ENCODE data around the gene UBE2Z. TPM values are rescaled to one million over a fixed set of nuclear protein-coding genes. Genes with fewer than 3 reads are reported as not detected.

UBE2Z gene
- total and polyA plus RNA-seq, 2 of the 13 experiments (the other 11 are each of a cell fraction or from before 2014, with no cell fraction given) = 63.2 to 122 TPM

- TF ChIP-seq ZBTB40 (IDR thresholded peaks at IDR 0.05) = no peak
- TF ChIP-seq ZBTB40 (CRISPR knock-in tag; IDR thresholded peaks at IDR 0.05) = peak; percentile 36; the same call in 1 of the 2 replicates
- TF ChIP-seq ZNF17 (CRISPR knock-in tag; IDR thresholded peaks at IDR 0.05) = no peak
- TF ChIP-seq ZSCAN12 (CRISPR knock-in tag; IDR thresholded peaks at IDR 0.05) = no peak
- TF ChIP-seq, protein P1, sequence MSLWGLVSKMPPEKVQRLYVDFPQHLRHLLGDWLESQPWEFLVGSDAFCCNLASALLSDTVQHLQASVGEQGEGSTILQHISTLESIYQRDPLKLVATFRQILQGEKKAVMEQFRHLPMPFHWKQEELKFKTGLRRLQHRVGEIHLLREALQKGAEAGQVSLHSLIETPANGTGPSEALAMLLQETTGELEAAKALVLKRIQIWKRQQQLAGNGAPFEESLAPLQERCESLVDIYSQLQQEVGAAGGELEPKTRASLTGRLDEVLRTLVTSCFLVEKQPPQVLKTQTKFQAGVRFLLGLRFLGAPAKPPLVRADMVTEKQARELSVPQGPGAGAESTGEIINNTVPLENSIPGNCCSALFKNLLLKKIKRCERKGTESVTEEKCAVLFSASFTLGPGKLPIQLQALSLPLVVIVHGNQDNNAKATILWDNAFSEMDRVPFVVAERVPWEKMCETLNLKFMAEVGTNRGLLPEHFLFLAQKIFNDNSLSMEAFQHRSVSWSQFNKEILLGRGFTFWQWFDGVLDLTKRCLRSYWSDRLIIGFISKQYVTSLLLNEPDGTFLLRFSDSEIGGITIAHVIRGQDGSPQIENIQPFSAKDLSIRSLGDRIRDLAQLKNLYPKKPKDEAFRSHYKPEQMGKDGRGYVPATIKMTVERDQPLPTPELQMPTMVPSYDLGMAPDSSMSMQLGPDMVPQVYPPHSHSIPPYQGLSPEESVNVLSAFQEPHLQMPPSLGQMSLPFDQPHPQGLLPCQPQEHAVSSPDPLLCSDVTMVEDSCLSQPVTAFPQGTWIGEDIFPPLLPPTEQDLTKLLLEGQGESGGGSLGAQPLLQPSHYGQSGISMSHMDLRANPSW (CRISPR knock-in tag; IDR thresholded peaks at IDR 0.05; ENCODE audit: borderline replicate concordance) = no peak
- 0 out of 2 replicates have a peak, but pooled peaks have one; percentile 28 for TF ChIP-seq ZBTB34 (CRISPR knock-in tag; IDR thresholded peaks at IDR 0.05)
- no peak for TF ChIP-seq PPARG (CRISPR knock-in tag; conservative IDR thresholded peaks at IDR 0.05)
- TF ChIP-seq XRCC5 (optimal IDR thresholded peaks at IDR 0.05; ENCODE audit: low read length) = no peak
- no peak for TF ChIP-seq HOXA3 (CRISPR knock-in tag; IDR thresholded peaks at IDR 0.05)
- peak; percentile 45 for TF ChIP-seq TBX2 (CRISPR knock-in tag; IDR thresholded peaks at IDR 0.05; ENCODE audit: borderline replicate concordance)
- no peak for TF ChIP-seq ZNF282 (IDR thresholded peaks at IDR 0.05; ENCODE audit: partially characterized antibody)
- no peak for TF ChIP-seq SKI (IDR thresholded peaks at IDR 0.05; ENCODE audit: partially characterized antibody)
- TF ChIP-seq SNAPC2 (CRISPR knock-in tag; IDR thresholded peaks at IDR 0.05) = 0 out of 2 replicates have a peak, but pooled peaks have one; percentile 46
- no peak for TF ChIP-seq LBX2 (CRISPR knock-in tag; IDR thresholded peaks at IDR 0.05; ENCODE audit: borderline replicate concordance)
- TF ChIP-seq ZNF577 (CRISPR knock-in tag; IDR thresholded peaks at IDR 0.05; ENCODE audit: borderline replicate concordance, low read depth) = no peak
- 0 out of 2 replicates have a peak, but pooled peaks have one; percentile 22 for TF ChIP-seq PITX1 (CRISPR knock-in tag; IDR thresholded peaks at IDR 0.05)
Observed at GRCh38 chr17:48960834-48961515, 52.8 kb downstream of the UBE2Z start (continued).

Measured in HepG2 (cell line).